Neural progenitor cell (in vitro differentiated cells): ENCODE data around the gene PLIN3. TPM values are rescaled to one million over a fixed set of nuclear protein-coding genes. Genes with fewer than 3 reads are reported as not detected.

Experiments used
- DNase-seq: peaks from one replicate; pipeline ENCODE4 v3.0.0-alpha.2; 2016; ENCODE audit warnings: low spot score
- H2AFZ ChIP-seq: fragments of 200-600 bp; sonication (generic); replicated peaks from 2 replicates; pipeline ENCODE4 v1.6.1; 2016; ENCODE audit warnings: antibody characterized with exemption
- H3F3A ChIP-seq: fragments of 200-600 bp; sonication (generic); 2 replicates; pipeline ENCODE4 v1.6.1; 2016; ENCODE audit warnings: antibody characterized with exemption, low read depth
- H3K27ac ChIP-seq: fragments of 200-600 bp; sonication (generic); 2 replicates; pipeline ENCODE4 v1.5.1; 2016; ENCODE audit warnings: mild to moderate bottlenecking
- H3K27me3 ChIP-seq: fragments of 200-600 bp; sonication (generic); 2 replicates; pipeline ENCODE4 v1.6.1; 2016; ENCODE audit warnings: mild to moderate bottlenecking, moderate library complexity
- H3K36me3 ChIP-seq: fragments of 200-600 bp; sonication (generic); 2 replicates; pipeline ENCODE4 v1.5.1; 2016
- H3K4me1 ChIP-seq: fragments of 200-600 bp; sonication (generic); 2 replicates; pipeline ENCODE4 v1.6.1; 2016; ENCODE audit warnings: mixed run types
- H3K4me2 ChIP-seq: fragments of 200-600 bp; sonication (generic); 2 replicates; pipeline ENCODE4 v1.6.1; 2016
- H3K4me3 ChIP-seq: fragments of 200-600 bp; sonication (generic); 2 replicates; pipeline ENCODE4 v1.5.1; 2016
- H3K79me2 ChIP-seq: fragments of 200-600 bp; sonication (generic); 2 replicates; pipeline ENCODE4 v1.6.1; 2016; ENCODE audit warnings: low read depth
- H3K9ac ChIP-seq: fragments of 200-600 bp; sonication (generic); 2 replicates; pipeline ENCODE4 v1.6.1; 2016
- H3K9me3 ChIP-seq: fragments of 200-600 bp; sonication (generic); 2 replicates; pipeline ENCODE4 v1.5.1; 2016; ENCODE audit warnings: low read depth
- H4K20me1 ChIP-seq: fragments of 200-600 bp; sonication (generic); 2 replicates; pipeline ENCODE4 v1.6.1; 2016; ENCODE audit warnings: low read depth
- H3K27ac Mint-ChIP-seq: 3 replicates; pipeline ENCODE4 v1.8.0; 2021; ENCODE audit warnings: mixed read lengths
- H3K27me3 Mint-ChIP-seq: 2 replicates; pipeline ENCODE4 v1.8.0; 2022; ENCODE audit warnings: low read depth, mild to moderate bottlenecking, inconsistent platforms, moderate library complexity, mixed read lengths; ENCODE audit not compliant: insufficient read depth
- H3K36me3 Mint-ChIP-seq: 3 replicates; pipeline ENCODE4 v1.8.0; 2021; ENCODE audit warnings: mixed read lengths
- H3K4me1 Mint-ChIP-seq: 3 replicates; pipeline ENCODE4 v1.8.0; 2021; ENCODE audit warnings: mixed read lengths
- H3K4me3 Mint-ChIP-seq: 3 replicates; pipeline ENCODE4 v1.8.0; 2021; ENCODE audit warnings: mild to moderate bottlenecking, moderate library complexity, mixed read lengths
- H3K9me3 Mint-ChIP-seq: 3 replicates; pipeline ENCODE4 v1.8.0; 2020; ENCODE audit warnings: mixed read lengths
- CTCF ChIP-seq: fragments of 200-600 bp; sonication (generic); IDR thresholded peaks from 2 replicates; pipeline ENCODE4 v1.5.1; 2017; ENCODE audit warnings: antibody characterized with exemption, mild to moderate bottlenecking
- EZH2 ChIP-seq: fragments of 200-600 bp; sonication (generic); IDR thresholded peaks from 2 replicates; pipeline ENCODE4 v1.6.1; 2017; ENCODE audit warnings: antibody characterized with exemption, mild to moderate bottlenecking, moderate library complexity
- EZH2phosphoT487 ChIP-seq: fragments of 200-600 bp; sonication (generic); IDR thresholded peaks from 2 replicates; pipeline ENCODE4 v1.6.1; 2017; ENCODE audit warnings: antibody characterized with exemption
- total RNA-seq: library from RNA; depleted of rRNA; stranded (reverse); fragments of >200 nt; gene quantifications from 2 replicates; pipeline ENCODE4 v1.2.3, GENCODE V29; 2015; ENCODE audit warnings: low replicate concordance

The PLIN3 gene
- total RNA-seq, 1 donor from 2014 or later, result 49.7 TPM

DNA sequence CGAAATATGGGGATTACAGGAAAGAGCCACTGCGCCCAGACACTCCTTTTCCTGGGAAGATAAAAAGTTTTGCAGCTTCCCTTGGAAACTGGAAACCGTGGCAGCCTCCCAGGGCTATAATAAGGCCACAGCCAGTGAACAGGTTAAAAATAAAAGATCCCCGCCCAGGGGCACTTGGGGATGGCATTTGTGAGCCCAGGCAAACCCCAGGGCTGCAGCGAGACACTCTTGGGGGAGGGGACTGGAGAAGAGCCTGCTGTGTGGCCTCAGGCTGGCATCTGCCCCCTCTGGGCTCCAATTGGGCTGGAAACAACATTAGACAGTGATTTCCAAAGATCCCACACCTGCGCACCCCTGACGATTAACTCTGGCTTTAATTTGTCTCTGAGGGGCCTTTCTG is 64.8 kb downstream of the PLIN3 start:
- H3F3A ChIP-seq, result no peaks in the 10 kb centered on the region
- H3K9me3 Mint-ChIP-seq, result no peaks in the 10 kb centered on the region
- no peak overlapping the region for H3K9ac ChIP-seq
- peaks cover 6% of the 10 kb centered on the region for H3K36me3 Mint-ChIP-seq
- H3K36me3 ChIP-seq, result no peaks in the 10 kb centered on the region
- no peak overlapping the region for H3K27ac Mint-ChIP-seq
- no peaks in the 10 kb centered on the region for H3K9me3 ChIP-seq
- no peak overlapping the region for H3K4me3 ChIP-seq
- H3K27me3 ChIP-seq, result no peaks in the 10 kb centered on the region
- H3K4me1 ChIP-seq, result no peaks in the 10 kb centered on the region
- H3K79me2 ChIP-seq, result no peaks in the 10 kb centered on the region
- no peak overlapping the region for H3K4me2 ChIP-seq
- DNase-seq, result no peak
- H3K4me3 Mint-ChIP-seq, result no peak overlapping the region
- no peak overlapping the region for H2AFZ ChIP-seq
- H3K27ac ChIP-seq, result no peak overlapping the region
- TF ChIP-seq EZH2phosphoT487 (no peak), EZH2 (no peak), CTCF (no peak)
- H4K20me1 ChIP-seq, result no peaks in the 10 kb centered on the region
- no peaks in the 10 kb centered on the region for H3K4me1 Mint-ChIP-seq
- H3K27me3 Mint-ChIP-seq, result peaks cover 4% of the 10 kb centered on the region

- no peak overlapping the region for H2AFZ ChIP-seq
- H3K9me3 ChIP-seq, result no peaks in the 10 kb centered on the region
- no peaks in the 10 kb centered on the region for H3K27me3 ChIP-seq
- Mint-ChIP-seq H3K27ac (no peak overlapping the region), H3K27me3 (peaks cover 3% of the 10 kb centered on the region), H3K36me3 (peaks cover 12% of the 10 kb centered on the region), H3K4me1 (no peaks in the 10 kb centered on the region), H3K9me3 (no peaks in the 10 kb centered on the region), H3K4me3 (no peak overlapping the region)
- DNase-seq, result no peak
- no peak overlapping the region for H3K27ac ChIP-seq
- H3K4me3 ChIP-seq, result no peak overlapping the region
- peaks cover 7% of the 10 kb centered on the region for H3K79me2 ChIP-seq
- H4K20me1 ChIP-seq, result peaks cover 3% of the 10 kb centered on the region
- TF ChIP-seq CTCF (no peak), EZH2phosphoT487 (no peak), EZH2 (no peak)
- H3K4me1 ChIP-seq, result no peaks in the 10 kb centered on the region
- no peak overlapping the region for H3K4me2 ChIP-seq
- H3K9ac ChIP-seq, result no peak overlapping the region
- H3F3A ChIP-seq, result no peaks in the 10 kb centered on the region
- H3K36me3 ChIP-seq, result no peaks in the 10 kb centered on the region
These were observed 66.3 kb downstream of the PLIN3 start for GRCh38 chr19:4801085-4801619.

DNA sequence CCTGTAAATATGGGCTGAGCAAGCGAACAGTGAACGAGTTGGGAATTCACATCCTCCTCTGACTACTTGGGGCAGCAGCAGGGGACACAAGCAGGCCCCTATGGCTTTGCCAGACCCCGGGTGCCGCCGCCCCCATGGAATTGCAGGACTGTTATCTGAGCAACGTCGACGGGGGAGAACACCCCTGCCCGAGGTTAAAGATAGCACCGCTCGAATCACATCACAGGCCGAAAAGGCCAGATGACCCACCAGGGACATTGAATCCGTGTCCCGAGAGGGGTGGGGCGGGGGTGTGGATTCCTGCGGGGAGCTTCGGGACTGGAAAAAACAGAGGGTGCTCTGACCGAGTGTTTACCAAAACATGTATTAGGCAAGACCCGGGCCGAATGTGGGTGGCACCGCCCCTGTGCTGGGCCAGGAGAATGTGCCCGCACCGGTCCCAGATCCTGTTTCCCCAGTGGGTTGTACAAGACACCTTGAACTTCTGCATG is 66.8 kb downstream of the PLIN3 start:
- H4K20me1 ChIP-seq, result peaks cover 3% of the 10 kb centered on the region
- TF ChIP-seq EZH2phosphoT487 (no peak), EZH2 (no peak), CTCF (no peak)
- H3K36me3 ChIP-seq, result no peaks in the 10 kb centered on the region
- H2AFZ ChIP-seq, result no peak overlapping the region
- no peaks in the 10 kb centered on the region for H3K27me3 ChIP-seq
- H3K4me3 ChIP-seq, result no peak overlapping the region
- DNase-seq, result no peak
- H3K9me3 ChIP-seq, result no peaks in the 10 kb centered on the region
- peaks cover 12% of the 10 kb centered on the region for H3K79me2 ChIP-seq
- no peak overlapping the region for H3K27ac ChIP-seq
- no peak overlapping the region for H3K4me2 ChIP-seq
- no peaks in the 10 kb centered on the region for H3K4me1 ChIP-seq
- Mint-ChIP-seq H3K9me3 (no peaks in the 10 kb centered on the region), H3K4me1 (no peaks in the 10 kb centered on the region), H3K4me3 (no peak overlapping the region), H3K27ac (no peak overlapping the region), H3K36me3 (peaks cover 12% of the 10 kb centered on the region), H3K27me3 (peaks cover 3% of the 10 kb centered on the region)
- H3K9ac ChIP-seq, result no peak overlapping the region
- no peaks in the 10 kb centered on the region for H3F3A ChIP-seq
